ENCODE measurements around the gene DLX5.

Gene DLX5

DNA sequence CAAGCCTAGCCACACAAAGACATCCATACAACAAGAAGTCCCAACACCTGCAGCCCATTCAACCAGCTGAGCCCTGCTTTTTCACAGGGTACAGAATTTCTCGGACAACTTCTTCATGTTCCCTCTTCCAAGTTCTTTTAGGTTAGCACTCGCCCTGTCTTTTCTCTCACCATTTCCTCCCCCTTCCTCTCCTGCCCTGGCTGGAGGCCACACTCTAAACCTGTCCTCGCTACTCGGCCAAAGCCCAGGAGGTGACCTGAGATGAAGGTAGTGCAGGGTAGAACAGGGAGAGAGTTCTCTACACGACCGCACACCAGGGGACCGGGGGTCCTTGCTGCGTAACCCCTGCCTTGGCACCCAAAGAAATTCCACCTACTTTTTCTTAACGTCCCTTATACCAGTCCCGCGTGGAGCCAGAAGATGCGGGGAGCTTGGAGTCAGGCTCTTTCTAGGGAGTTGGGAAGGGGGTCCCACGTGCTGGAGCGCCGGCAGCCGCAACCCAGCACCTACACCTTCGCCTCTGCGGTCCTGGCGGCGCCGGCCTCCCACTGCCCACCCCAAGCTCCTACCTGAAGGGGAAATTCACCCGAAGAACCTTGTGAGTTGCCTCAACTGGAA is 35.3 kb downstream of the DLX5 start:
- peaks cover 80% of the 10 kb centered on the region for H3K27me3 ChIP-seq (ENCODE audit: insufficient read depth, poor library complexity, severe bottlenecking)
- ATAC-seq (ENCODE audit: low read depth) (no peak), DNase-seq (ENCODE audit: low spot score) (no peak)
- no peak overlapping the region for H3K27ac ChIP-seq (ENCODE audit: poor library complexity, severe bottlenecking)
- H3K4me1 ChIP-seq (ENCODE audit: insufficient read depth, poor library complexity, severe bottlenecking), result no peaks in the 10 kb centered on the region
- H3K36me3 ChIP-seq (ENCODE audit: low read depth), result no peaks in the 10 kb centered on the region
- H3K4me3 ChIP-seq (ENCODE audit: severe bottlenecking), result no peak overlapping the region
- H3K9me3 ChIP-seq (ENCODE audit: severe bottlenecking), result no peaks in the 10 kb centered on the region
- no peak for TF ChIP-seq CTCF (IDR thresholded peaks at IDR 0.05; ENCODE audit: poor library complexity, severe bottlenecking)

GRCh38 chr7:96987719-96988118 is 36.9 kb downstream of the DLX5 start:
- Histone ChIP-seq H3K4me1 (ENCODE audit: insufficient read depth, poor library complexity, severe bottlenecking) (no peaks in the 10 kb centered on the region), H3K27me3 (ENCODE audit: insufficient read depth, poor library complexity, severe bottlenecking) (peaks cover 63% of the 10 kb centered on the region), H3K27ac (ENCODE audit: poor library complexity, severe bottlenecking) (no peak overlapping the region), H3K36me3 (ENCODE audit: low read depth) (no peaks in the 10 kb centered on the region), H3K4me3 (ENCODE audit: severe bottlenecking) (no peak overlapping the region), H3K9me3 (ENCODE audit: severe bottlenecking) (no peaks in the 10 kb centered on the region)
- no peak for TF ChIP-seq CTCF (IDR thresholded peaks at IDR 0.05; ENCODE audit: poor library complexity, severe bottlenecking)
- DNase-seq (ENCODE audit: low spot score) (no peak), ATAC-seq (ENCODE audit: low read depth) (no peak)

DNA sequence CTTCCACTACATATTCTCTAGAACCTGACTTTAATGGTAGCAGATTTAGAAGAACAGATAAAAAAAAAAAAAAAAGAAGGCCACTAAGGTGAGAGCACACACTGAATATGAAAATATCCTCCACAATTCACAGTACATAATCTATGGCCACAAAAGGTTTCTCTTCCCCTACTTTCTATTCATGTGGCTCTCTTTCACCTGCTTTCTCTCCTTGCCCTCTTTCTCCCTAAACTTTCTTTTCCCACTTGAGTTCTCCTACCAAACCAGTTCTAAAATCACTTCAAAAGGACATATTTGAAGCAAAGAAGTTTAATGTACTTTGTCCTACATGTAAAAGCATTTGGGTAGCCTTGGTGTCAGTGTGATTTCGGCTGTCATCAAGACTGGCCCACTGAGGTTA is 37.7 kb downstream of the DLX5 start:
- Histone ChIP-seq H3K27ac (ENCODE audit: poor library complexity, severe bottlenecking) (no peak overlapping the region), H3K4me1 (ENCODE audit: insufficient read depth, poor library complexity, severe bottlenecking) (no peaks in the 10 kb centered on the region), H3K4me3 (ENCODE audit: severe bottlenecking) (no peak overlapping the region), H3K9me3 (ENCODE audit: severe bottlenecking) (no peaks in the 10 kb centered on the region), H3K27me3 (ENCODE audit: insufficient read depth, poor library complexity, severe bottlenecking) (peaks cover 55% of the 10 kb centered on the region), H3K36me3 (ENCODE audit: low read depth) (no peaks in the 10 kb centered on the region)
- ATAC-seq (ENCODE audit: low read depth) (no peak), DNase-seq (ENCODE audit: low spot score) (no peak)
- no peak for TF ChIP-seq CTCF (IDR thresholded peaks at IDR 0.05; ENCODE audit: poor library complexity, severe bottlenecking)

DNA sequence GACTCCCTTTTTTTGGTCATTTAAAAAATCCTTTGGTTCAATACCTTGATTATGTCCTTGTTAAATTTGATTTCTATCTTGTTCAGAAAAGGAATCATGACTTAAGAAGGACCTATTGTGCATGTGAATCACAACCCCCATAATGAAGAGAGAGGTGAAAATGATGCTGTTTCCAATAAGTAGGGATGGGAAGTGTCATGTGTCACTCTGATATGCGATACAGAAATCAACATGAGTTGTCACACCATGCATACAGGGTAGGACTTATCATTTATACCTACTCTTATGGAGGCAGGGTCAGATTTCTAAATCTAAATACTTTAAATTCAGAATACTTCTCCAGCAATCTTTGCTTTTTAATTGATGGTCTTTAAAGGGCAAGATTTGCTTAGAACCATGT is 38.6 kb downstream of the DLX5 start:
- Histone ChIP-seq H3K36me3 (ENCODE audit: low read depth) (no peaks in the 10 kb centered on the region), H3K9me3 (ENCODE audit: severe bottlenecking) (no peaks in the 10 kb centered on the region), H3K27me3 (ENCODE audit: insufficient read depth, poor library complexity, severe bottlenecking) (peaks cover 46% of the 10 kb centered on the region), H3K4me3 (ENCODE audit: severe bottlenecking) (no peak overlapping the region), H3K4me1 (ENCODE audit: insufficient read depth, poor library complexity, severe bottlenecking) (no peaks in the 10 kb centered on the region), H3K27ac (ENCODE audit: poor library complexity, severe bottlenecking) (no peak overlapping the region)
- ATAC-seq (ENCODE audit: low read depth) (no peak), DNase-seq (ENCODE audit: low spot score) (no peak)
- no peak for TF ChIP-seq CTCF (IDR thresholded peaks at IDR 0.05; ENCODE audit: poor library complexity, severe bottlenecking)

DNA sequence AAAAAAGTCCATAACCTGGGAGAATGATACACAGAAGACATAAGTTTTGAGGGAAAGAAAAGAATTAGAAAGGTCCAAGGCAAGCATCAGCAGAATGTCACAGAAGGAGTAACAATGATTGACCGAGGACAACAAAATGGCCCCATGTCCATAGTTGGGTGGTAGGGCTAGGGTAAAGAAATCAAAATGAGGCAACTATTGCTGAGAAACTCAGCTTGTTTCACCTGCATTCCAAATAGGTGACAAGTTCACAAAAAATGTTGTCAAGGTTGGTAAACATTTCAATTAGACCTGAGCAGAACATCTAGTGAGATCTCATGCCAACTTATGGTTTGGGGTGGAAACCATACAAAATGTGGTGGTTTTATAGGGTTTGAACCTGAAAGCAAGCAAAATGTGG is 42.0 kb downstream of the DLX5 start:
- DNase-seq (ENCODE audit: low spot score), result no peak

More for the DNA sequence above, 42.0 kb downstream of the DLX5 start:
- Histone ChIP-seq H3K27ac (ENCODE audit: poor library complexity, severe bottlenecking) (no peak overlapping the region), H3K36me3 (ENCODE audit: low read depth) (no peaks in the 10 kb centered on the region), H3K9me3 (ENCODE audit: severe bottlenecking) (no peaks in the 10 kb centered on the region), H3K4me3 (ENCODE audit: severe bottlenecking) (no peak overlapping the region), H3K27me3 (ENCODE audit: insufficient read depth, poor library complexity, severe bottlenecking) (peaks cover 19% of the 10 kb centered on the region), H3K4me1 (ENCODE audit: insufficient read depth, poor library complexity, severe bottlenecking) (no peaks in the 10 kb centered on the region)
- TF ChIP-seq CTCF (IDR thresholded peaks at IDR 0.05; ENCODE audit: poor library complexity, severe bottlenecking), result no peak
- ATAC-seq (ENCODE audit: low read depth), result no peak
